Upper lobe of left lung (tissue), 4 donors: ENCODE data around the gene IFT43.

ENCODE experiments used
- EP300 ChIP-seq, 4 donors: sonication (generic); formaldehyde crosslinking; IDR thresholded peaks; one replicate each; pipeline ENCODE4 v1.5.1; 2017; ENCODE audit warnings: antibody characterized with exemption in 4 of 4, control low read depth in 2 of 4
- POLR2AphosphoS5 ChIP-seq, 2 donors: sonication (generic); formaldehyde crosslinking; IDR thresholded peaks; one replicate each; pipeline ENCODE4 v1.5.1; 2017; ENCODE audit warnings: antibody characterized with exemption in 2 of 2
- TF ChIP-seq, protein P1 (sequence below), 6 experiments: fragments of 450-650 bp in 4 of 6; fragments of 200-600 bp in 2 of 6; sonication (generic) in 2 of 6; IDR thresholded peaks; one replicate each; pipeline ENCODE4 v1.5.1; 2016 to 2019; ENCODE audit warnings: antibody characterized with exemption in 6 of 6

- TF ChIP-seq, protein P1, sequence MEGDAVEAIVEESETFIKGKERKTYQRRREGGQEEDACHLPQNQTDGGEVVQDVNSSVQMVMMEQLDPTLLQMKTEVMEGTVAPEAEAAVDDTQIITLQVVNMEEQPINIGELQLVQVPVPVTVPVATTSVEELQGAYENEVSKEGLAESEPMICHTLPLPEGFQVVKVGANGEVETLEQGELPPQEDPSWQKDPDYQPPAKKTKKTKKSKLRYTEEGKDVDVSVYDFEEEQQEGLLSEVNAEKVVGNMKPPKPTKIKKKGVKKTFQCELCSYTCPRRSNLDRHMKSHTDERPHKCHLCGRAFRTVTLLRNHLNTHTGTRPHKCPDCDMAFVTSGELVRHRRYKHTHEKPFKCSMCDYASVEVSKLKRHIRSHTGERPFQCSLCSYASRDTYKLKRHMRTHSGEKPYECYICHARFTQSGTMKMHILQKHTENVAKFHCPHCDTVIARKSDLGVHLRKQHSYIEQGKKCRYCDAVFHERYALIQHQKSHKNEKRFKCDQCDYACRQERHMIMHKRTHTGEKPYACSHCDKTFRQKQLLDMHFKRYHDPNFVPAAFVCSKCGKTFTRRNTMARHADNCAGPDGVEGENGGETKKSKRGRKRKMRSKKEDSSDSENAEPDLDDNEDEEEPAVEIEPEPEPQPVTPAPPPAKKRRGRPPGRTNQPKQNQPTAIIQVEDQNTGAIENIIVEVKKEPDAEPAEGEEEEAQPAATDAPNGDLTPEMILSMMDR (IDR thresholded peaks at IDR 0.05) = no peak
- TF ChIP-seq EP300 (IDR thresholded peaks at IDR 0.05) = no peak
- no peak for TF ChIP-seq POLR2AphosphoS5 (IDR thresholded peaks at IDR 0.05)
Observed at GRCh38 chr14:76115010-76115422, 129.5 kb downstream of the IFT43 start.
